NCI-H146 treated with DMSO at 0.1 percent for 48 hours (cell line): ENCODE results near the gene SLC9A3.

Experiments
- DNase-seq: peaks from one replicate; lab custom pipeline; 2025; ENCODE audit not compliant: unreplicated experiment; lab: John Stamatoyannopoulos, UW

The SLC9A3 gene

GRCh38 chr5:420632-421286, 103.5 kb downstream of the SLC9A3 start:
- no peak for DNase-seq
